Measurements from ENCODE around the gene CRY1. TPM values are rescaled to one million over a fixed set of nuclear protein-coding genes. Genes with fewer than 3 reads are reported as not detected.
A peak's percentile ranks its signal among the peaks of the same experiment; 100 is the strongest.
"Not testable (repeated sequence)": the region's sequence is repeated elsewhere in the genome, so short reads cannot be mapped to it uniquely, and the experiment has no call there.

The CRY1 gene
- total RNA-seq, 2 experiments from 2014 or later, result 23.5 to 24.1 TPM

DNA sequence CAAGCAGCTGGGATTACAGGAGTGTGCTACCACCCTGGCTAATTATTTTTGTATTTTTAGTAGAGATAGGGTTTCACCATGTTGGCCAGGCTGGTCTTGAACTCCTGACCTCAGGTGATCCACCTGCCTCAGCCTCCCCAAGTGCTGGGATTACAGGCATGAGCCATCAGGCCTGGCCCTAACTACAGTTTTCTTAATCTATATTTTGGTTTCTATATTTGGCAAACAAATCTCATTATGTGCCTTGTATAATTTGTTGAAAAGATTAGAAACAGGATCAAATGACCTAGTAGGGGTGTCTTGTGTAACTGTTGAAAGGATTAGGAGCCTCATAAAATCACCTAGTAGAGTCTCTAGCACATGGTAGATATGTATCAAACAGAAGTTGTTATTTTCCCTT lies 67.0 kb downstream of the CRY1 start:
- intact Hi-C loops (cut with micrococcal nuclease), result loop anchor here (2.0 to 5.0 kb wide), 2 partner anchors 39 to 70 kb away; partner anchors contain the start of gene MTERF2
- DNase-seq, H3K4me3 Mint-ChIP-seq, H3K36me3 Mint-ChIP-seq, CTCF ChIA-PET, H3K27me3 Mint-ChIP-seq, H3K9me3 Mint-ChIP-seq: not testable (repeated sequence)
- POLR2A ChIA-PET, result interaction anchor here (0.6 kb wide), 1 partner anchor 668 kb away, joined by 3 read pairs; no protein-coding TSS in a partner anchor
- peaks cover 58% of the 10 kb centered on the region for H3K4me1 Mint-ChIP-seq (ENCODE audit: low read depth)
- H3K27ac Mint-ChIP-seq, result peak overlapping the region; percentile 89

- intact Hi-C loops (cut with micrococcal nuclease), result loop anchor here (2.0 to 5.0 kb wide), 2 partner anchors 38 to 69 kb away; partner anchors contain the start of gene MTERF2
- CTCF ChIA-PET, result no interaction called here
Measured at GRCh38 chr12:107025671-107026070, 67.7 kb downstream of the CRY1 start.

GRCh38 chr12:107019546-107019945 lies 73.8 kb downstream of the CRY1 start:
- POLR2A ChIA-PET, result no interaction called here

More at GRCh38 chr12:107025671-107026070, 67.7 kb downstream of the CRY1 start:
- peaks cover 6% of the 10 kb centered on the region for H3K36me3 Mint-ChIP-seq
- no peak for DNase-seq
- H3K27me3 Mint-ChIP-seq, result no peaks in the 10 kb centered on the region
- peaks cover 53% of the 10 kb centered on the region for H3K4me1 Mint-ChIP-seq (ENCODE audit: low read depth)
- no peak overlapping the region for H3K4me3 Mint-ChIP-seq
- peak overlapping the region; percentile 31 for H3K27ac Mint-ChIP-seq
- POLR2A ChIA-PET, result interaction anchor here (0.6 kb wide), 1 partner anchor 668 kb away, joined by 3 read pairs; no protein-coding TSS in a partner anchor
- no peaks in the 10 kb centered on the region for H3K9me3 Mint-ChIP-seq

DNA sequence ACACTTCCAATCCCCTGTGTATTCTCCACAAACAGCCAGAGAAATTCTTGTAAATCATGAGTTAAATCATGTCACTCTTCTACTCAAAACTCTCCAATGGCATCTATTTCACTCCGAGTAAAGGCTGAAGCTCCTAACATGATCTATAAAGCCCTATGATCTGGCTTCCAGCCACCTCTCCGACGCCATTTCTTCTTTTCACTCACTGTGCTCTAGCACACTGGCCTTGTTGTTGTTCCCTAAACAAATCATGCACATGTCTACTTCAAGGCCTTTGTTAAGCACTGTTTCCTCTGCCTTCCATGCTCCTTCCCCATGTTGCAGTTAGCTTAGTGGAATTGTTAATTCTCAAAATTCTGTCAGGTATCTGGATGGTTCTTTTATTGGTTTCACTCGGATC lies 76.3 kb downstream of the CRY1 start:
- no peak for DNase-seq
- no peaks in the 10 kb centered on the region for H3K4me1 Mint-ChIP-seq (ENCODE audit: low read depth)
- ChIA-PET POLR2A (no interaction called here), CTCF (no interaction called here)
- H3K27me3 Mint-ChIP-seq, result no peaks in the 10 kb centered on the region
- intact Hi-C loops (cut with micrococcal nuclease), result no loop called here
- H3K9me3 Mint-ChIP-seq, result no peaks in the 10 kb centered on the region
- peaks cover 24% of the 10 kb centered on the region for H3K36me3 Mint-ChIP-seq
- H3K4me3 Mint-ChIP-seq, result no peak overlapping the region
- no peak overlapping the region for H3K27ac Mint-ChIP-seq

More at GRCh38 chr12:107019546-107019945, 73.8 kb downstream of the CRY1 start:
- Mint-ChIP-seq H3K9me3 (no peaks in the 10 kb centered on the region), H3K27ac (no peak overlapping the region), H3K36me3 (peaks cover 24% of the 10 kb centered on the region), H3K4me1 (ENCODE audit: low read depth) (peaks cover 10% of the 10 kb centered on the region), H3K4me3 (no peak overlapping the region), H3K27me3 (no peaks in the 10 kb centered on the region)
- CTCF ChIA-PET, result interaction anchor here (1.7 kb wide), 1 partner anchor 86 kb away, joined by 4 read pairs; no protein-coding TSS in a partner anchor
- no peak for DNase-seq
- intact Hi-C loops (cut with micrococcal nuclease), result no loop called here

DNA sequence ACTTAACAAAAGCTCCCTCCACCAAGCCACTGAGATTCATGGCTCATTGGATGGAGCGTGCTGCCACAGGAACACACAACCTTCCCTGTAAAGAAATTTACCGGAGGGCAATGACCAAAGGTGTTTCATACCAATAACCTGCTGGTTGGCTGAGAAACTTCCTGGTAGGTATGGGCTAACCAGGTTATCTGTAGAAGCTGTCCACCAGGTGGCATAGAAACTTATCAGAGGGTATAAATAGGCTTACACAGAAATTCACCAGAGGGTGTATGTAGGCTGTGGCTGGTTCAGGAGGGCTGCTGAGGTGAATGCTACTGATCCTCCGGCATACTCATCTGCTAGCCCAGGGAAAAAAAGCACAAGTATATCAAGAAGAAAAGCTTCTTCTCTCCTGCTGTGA lies 79.3 kb downstream of the CRY1 start:
- POLR2A ChIA-PET, result no interaction called here
- CTCF ChIA-PET, result interaction anchor here (1.2 to 2.3 kb wide), 2 partner anchors 78 to 91 kb away, joined by 3 to 10 read pairs; no protein-coding TSS in a partner anchor
- no peak for DNase-seq
- Mint-ChIP-seq H3K4me1 (ENCODE audit: low read depth) (no peaks in the 10 kb centered on the region), H3K27ac (no peak overlapping the region), H3K27me3 (no peaks in the 10 kb centered on the region), H3K9me3 (no peaks in the 10 kb centered on the region), H3K36me3 (peaks cover 11% of the 10 kb centered on the region), H3K4me3 (no peak overlapping the region)
- intact Hi-C loops (cut with micrococcal nuclease), result no loop called here

GRCh38 chr12:107012736-107013425 lies 80.5 kb downstream of the CRY1 start:
- POLR2A ChIA-PET, result no interaction called here

DNA sequence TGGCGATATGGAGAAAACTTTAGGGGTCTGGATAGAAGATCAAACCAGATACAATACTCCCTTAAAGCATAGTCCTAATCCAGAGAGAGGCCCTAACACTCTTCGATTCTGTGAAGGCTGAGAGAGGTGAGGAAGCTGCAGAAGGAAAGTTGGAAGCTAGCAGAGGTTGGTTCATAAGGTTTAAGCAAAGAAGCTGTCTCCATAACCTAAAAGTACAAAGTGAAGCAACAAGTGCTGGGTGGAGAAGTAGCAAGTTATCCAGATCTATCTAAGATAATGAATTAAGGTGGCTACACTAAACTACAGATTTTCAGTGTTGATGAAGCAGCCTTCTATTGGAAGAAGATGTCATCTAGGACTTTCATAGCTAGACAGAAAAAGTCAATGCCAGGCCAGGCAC lies 81.8 kb downstream of the CRY1 start:
- Mint-ChIP-seq H3K9me3 (no peaks in the 10 kb centered on the region), H3K36me3 (peaks cover 3% of the 10 kb centered on the region), H3K4me1 (ENCODE audit: low read depth) (no peaks in the 10 kb centered on the region), H3K27me3 (no peaks in the 10 kb centered on the region), H3K4me3 (no peak overlapping the region), H3K27ac (no peak overlapping the region)
- intact Hi-C loops (cut with micrococcal nuclease), result no loop called here
- POLR2A ChIA-PET, result no interaction called here
- no peak for DNase-seq
- CTCF ChIA-PET, result interaction anchor here (1.0 kb wide), 1 partner anchor 28 kb away, joined by 3 read pairs; no protein-coding TSS in a partner anchor

More at GRCh38 chr12:107012736-107013425, 80.5 kb downstream of the CRY1 start:
- no peak overlapping the region for H3K27ac Mint-ChIP-seq
- no peaks in the 10 kb centered on the region for H3K4me1 Mint-ChIP-seq (ENCODE audit: low read depth)
- no peaks in the 10 kb centered on the region for H3K9me3 Mint-ChIP-seq
- intact Hi-C loops (cut with micrococcal nuclease), result no loop called here
- no peak for DNase-seq
- CTCF ChIA-PET, result interaction anchor here (0.9 to 1.2 kb wide), 2 partner anchors 30 to 79 kb away, joined by 3 read pairs; no protein-coding TSS in a partner anchor
- peaks cover 12% of the 10 kb centered on the region for H3K36me3 Mint-ChIP-seq
- no peaks in the 10 kb centered on the region for H3K27me3 Mint-ChIP-seq
- no peak overlapping the region for H3K4me3 Mint-ChIP-seq

- Mint-ChIP-seq H3K4me1 (ENCODE audit: low read depth) (no peaks in the 10 kb centered on the region), H3K27me3 (no peaks in the 10 kb centered on the region), H3K4me3 (no peak overlapping the region), H3K9me3 (no peaks in the 10 kb centered on the region), H3K36me3 (peaks cover 6% of the 10 kb centered on the region), H3K27ac (no peak overlapping the region)
- intact Hi-C loops (cut with micrococcal nuclease), result no loop called here
- ChIA-PET CTCF (no interaction called here), POLR2A (interaction anchor here (0.6 kb wide), 1 partner anchor 53 kb away, joined by 3 read pairs; no protein-coding TSS in a partner anchor)
- no peak for DNase-seq
Measured at GRCh38 chr12:107007411-107007810, 85.9 kb downstream of the CRY1 start.

- H3K4me3 Mint-ChIP-seq; CTCF ChIA-PET; intact Hi-C loops (cut with micrococcal nuclease); H3K27ac Mint-ChIP-seq; POLR2A ChIA-PET; DNase-seq; H3K27me3 Mint-ChIP-seq; H3K4me1 Mint-ChIP-seq (ENCODE audit: low read depth); H3K9me3 Mint-ChIP-seq: not testable (repeated sequence)
- peaks cover 17% of the 10 kb centered on the region for H3K36me3 Mint-ChIP-seq
Measured at GRCh38 chr12:107002665-107003064, 90.7 kb downstream of the CRY1 start.

- no peak overlapping the region for H3K27ac Mint-ChIP-seq
- ChIA-PET POLR2A (no interaction called here), CTCF (no interaction called here)
- peaks cover 33% of the 10 kb centered on the region for H3K36me3 Mint-ChIP-seq
- no peak overlapping the region for H3K4me3 Mint-ChIP-seq
- intact Hi-C loops (cut with micrococcal nuclease), result no loop called here
- H3K27me3 Mint-ChIP-seq, result no peaks in the 10 kb centered on the region
- no peak for DNase-seq
- no peaks in the 10 kb centered on the region for H3K4me1 Mint-ChIP-seq (ENCODE audit: low read depth)
- H3K9me3 Mint-ChIP-seq, result no peaks in the 10 kb centered on the region
Measured at GRCh38 chr12:106999446-106999845, 93.9 kb downstream of the CRY1 start.

DNA sequence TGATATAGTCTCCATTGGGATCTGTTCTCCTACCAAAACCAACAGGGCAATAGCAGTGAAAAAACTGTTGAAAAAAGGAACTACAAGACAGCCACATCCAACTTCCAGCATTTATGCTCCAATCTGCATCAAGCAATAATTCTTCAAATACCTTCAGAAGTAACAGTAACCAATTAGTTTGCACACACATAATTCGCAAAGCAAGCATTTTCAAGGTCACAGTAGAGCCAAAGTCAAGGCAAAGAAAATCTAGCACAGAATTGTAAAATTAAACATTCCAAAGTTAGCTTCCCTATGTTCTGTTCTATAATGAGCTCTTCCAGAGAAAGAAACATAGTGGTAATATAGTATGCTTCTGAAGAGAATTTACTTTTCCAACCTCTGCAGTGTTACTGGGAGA lies 95.4 kb downstream of the CRY1 start:
- CTCF ChIA-PET, result interaction anchor here (0.6 kb wide), 1 partner anchor 615 kb away, joined by 3 read pairs; no protein-coding TSS in a partner anchor
- H3K4me3 Mint-ChIP-seq, result no peak overlapping the region
- POLR2A ChIA-PET, result no interaction called here

GRCh38 chr12:106996102-106996501 lies 97.2 kb downstream of the CRY1 start:
- intact Hi-C loops (cut with micrococcal nuclease); CTCF ChIA-PET; H3K9me3 Mint-ChIP-seq; H3K4me1 Mint-ChIP-seq (ENCODE audit: low read depth); H3K27ac Mint-ChIP-seq; DNase-seq; H3K4me3 Mint-ChIP-seq; POLR2A ChIA-PET; H3K27me3 Mint-ChIP-seq: not testable (repeated sequence)
- peaks cover 27% of the 10 kb centered on the region for H3K36me3 Mint-ChIP-seq

More for the DNA sequence above, 95.4 kb downstream of the CRY1 start:
- intact Hi-C loops (cut with micrococcal nuclease), result no loop called here
- Mint-ChIP-seq H3K27me3 (no peaks in the 10 kb centered on the region), H3K9me3 (no peaks in the 10 kb centered on the region), H3K4me1 (ENCODE audit: low read depth) (no peaks in the 10 kb centered on the region), H3K27ac (no peak overlapping the region), H3K36me3 (peaks cover 33% of the 10 kb centered on the region)
- DNase-seq, result no peak
